SK-MEL-5 (cell line): ENCODE measurements around the gene VAMP5. TPM values are rescaled to one million over a fixed set of nuclear protein-coding genes. Genes with fewer than 3 reads are reported as not detected.

Source experiments
- small RNA-seq, 2 experiments: library from RNA; depleted of rRNA; stranded (forward); fragments of <200 nt; gene quantifications; one replicate each; pipeline ENCODE3, GENCODE V24; 2014
- total RNA-seq: library from RNA; depleted of rRNA; stranded (reverse); fragments of >200 nt; shearing (Covaris generic); gene quantifications from 2 replicates; pipeline ENCODE4 v1.2.3, GENCODE V29; 2014; rRNA removed

VAMP5 gene
- total RNA-seq, 1 experiment from 2014 or later = not detected

Small RNA genes within 50 kb of the gene (small RNA-seq; reads per million reads assigned to genes)
- gene RN7SL126P = 0 reads per million in 2 experiments

Other genes with a start within 250 kb of the VAMP5 start
- 130 and 138 TPM in 2 replicates for gene RETSAT, start 229.9 kb upstream of the VAMP5 start, total RNA-seq
- 13.7 and 13.9 TPM in 2 replicates for gene ELMOD3, start 229.7 kb upstream of the VAMP5 start, total RNA-seq
- gene CAPG, start 174.1 kb upstream of the VAMP5 start, total RNA-seq = 11.3 and 21.8 TPM in 2 replicates
- 0.40 and 0.66 TPM in 2 replicates for gene SH2D6, start 165.7 kb upstream of the VAMP5 start, total RNA-seq
- gene MAT2A, start 45.3 kb upstream of the VAMP5 start, total RNA-seq = 88.9 and 107 TPM in 2 replicates
- 71.5 and 90.9 TPM in 2 replicates for gene GGCX, start 22.9 kb upstream of the VAMP5 start, total RNA-seq
- gene VAMP8, start 6.8 kb upstream of the VAMP5 start, total RNA-seq = 48.2 and 51.9 TPM in 2 replicates
- 212 and 226 TPM in 2 replicates for gene RNF181, start 11.3 kb downstream of the VAMP5 start, total RNA-seq
- 22.3 and 26.3 TPM in 2 replicates for gene TMEM150A, start 18.3 kb downstream of the VAMP5 start, total RNA-seq
- gene C2orf68, start 27.6 kb downstream of the VAMP5 start, total RNA-seq = 27.3 and 29.9 TPM in 2 replicates
- 98.7 and 107 TPM in 2 replicates for gene USP39, start 31.8 kb downstream of the VAMP5 start, total RNA-seq
- gene SFTPB, start 83.8 kb downstream of the VAMP5 start, total RNA-seq = not detected in 2 replicates
- gene GNLY, start 109.9 kb downstream of the VAMP5 start, total RNA-seq = not detected in 2 replicates
- gene ATOH8, start 169.6 kb downstream of the VAMP5 start, total RNA-seq = 12.0 and 16.9 TPM in 2 replicates